ENCODE data around the gene HEMK1. TPM values are rescaled to one million over a fixed set of nuclear protein-coding genes. Genes with fewer than 3 reads are reported as not detected.

HEMK1 gene
- total RNA-seq, 1 donor: 8.6 TPM

DNA sequence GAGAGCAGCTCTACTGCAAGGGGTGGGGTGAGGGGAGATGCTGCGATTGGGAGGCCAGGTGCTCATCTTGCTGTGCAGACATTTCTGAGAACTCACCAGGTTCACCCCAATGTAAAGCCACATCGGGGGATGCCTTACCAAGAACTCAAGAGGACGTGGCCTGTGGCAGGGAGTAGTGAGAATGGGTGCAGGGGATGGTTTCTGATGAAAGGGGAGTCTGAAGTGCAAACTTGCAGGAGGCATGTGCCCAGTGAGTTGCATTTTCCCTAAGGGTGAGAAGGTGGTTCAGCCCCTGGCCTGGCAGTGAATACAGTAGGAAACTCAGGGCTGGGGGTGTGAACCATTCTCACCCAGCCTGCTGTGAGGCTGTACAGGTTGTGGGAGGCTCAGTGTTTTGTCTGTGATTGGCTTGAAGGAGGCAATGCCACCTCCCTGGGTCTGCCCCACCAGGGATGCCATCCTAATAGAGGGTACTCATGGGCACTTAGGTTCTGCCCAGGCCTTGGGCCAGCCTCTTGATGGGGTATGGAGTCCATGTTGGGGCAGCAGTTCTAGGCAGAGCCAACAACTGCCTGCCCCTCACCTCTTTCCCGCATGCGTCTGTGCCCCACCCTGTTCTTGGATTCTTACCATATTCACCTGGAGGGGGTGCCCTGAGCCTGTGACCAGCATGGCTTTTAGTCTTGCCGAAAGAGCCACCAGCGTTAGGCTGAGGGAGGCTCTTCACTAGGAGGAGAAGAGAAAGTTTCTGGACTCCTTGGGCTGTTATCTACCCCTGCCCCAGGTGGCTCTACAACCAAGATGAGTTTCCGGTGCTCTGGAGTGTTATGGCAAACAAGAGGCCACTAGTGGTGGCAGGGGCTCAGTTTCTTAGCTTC is 4.5 kb downstream of the HEMK1 start:
- H3K4me3 ChIP-seq (ENCODE audit: low read depth, low read length): no peak overlapping the region
- no peak for DNase-seq (ENCODE audit: low read depth)
- TF ChIP-seq CTCF (IDR thresholded peaks at IDR 0.05; ENCODE audit: insufficient read depth, low read depth, low read length): no peak

DNA sequence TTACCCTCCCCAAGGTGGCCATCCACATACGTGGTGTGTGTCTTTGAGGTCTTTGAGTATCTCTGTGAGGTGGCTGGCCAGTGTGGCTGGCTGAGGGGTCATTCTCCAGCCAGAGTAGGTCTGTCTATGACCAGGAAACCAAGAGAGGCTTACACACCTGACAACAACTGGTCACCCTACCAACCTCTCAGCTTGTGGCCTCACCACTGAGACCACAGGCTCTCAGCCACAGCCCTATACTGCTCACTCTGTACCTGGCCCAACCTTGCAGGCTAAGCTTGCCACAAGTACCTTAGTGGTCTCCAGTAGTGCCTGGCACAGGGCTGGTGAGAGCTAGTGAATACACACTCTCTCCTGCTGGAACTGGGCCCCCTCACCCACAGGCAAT is 5.1 kb downstream of the HEMK1 start:
- no peak for DNase-seq (ENCODE audit: low read depth)
- TF ChIP-seq CTCF (IDR thresholded peaks at IDR 0.05; ENCODE audit: insufficient read depth, low read depth, low read length): no peak
- no peak overlapping the region for H3K4me3 ChIP-seq (ENCODE audit: low read depth, low read length)

DNA sequence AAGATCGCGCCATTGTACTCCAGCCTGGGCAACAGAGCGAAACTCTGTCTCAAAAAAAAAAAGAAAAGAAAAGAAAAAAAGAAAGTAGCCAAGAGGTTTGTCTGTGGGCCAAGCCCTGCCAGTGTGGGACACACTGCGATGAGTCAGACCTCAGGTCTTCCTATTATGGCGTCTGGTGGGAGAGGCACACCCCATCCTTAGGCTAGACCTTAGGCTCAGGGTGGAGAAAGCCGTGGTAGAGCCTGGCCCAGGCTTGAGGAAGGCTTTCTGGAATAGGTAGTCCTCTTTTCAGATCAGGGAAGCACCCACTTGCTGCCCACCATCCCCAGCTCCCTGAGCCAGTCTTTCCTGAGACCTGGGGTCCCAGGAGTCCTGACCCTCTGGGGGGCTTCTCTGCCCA is 6.0 kb downstream of the HEMK1 start:
- DNase-seq (ENCODE audit: low read depth): no peak
- no peak for TF ChIP-seq CTCF (IDR thresholded peaks at IDR 0.05; ENCODE audit: insufficient read depth, low read depth, low read length)
- H3K4me3 ChIP-seq (ENCODE audit: low read depth, low read length): no peak overlapping the region

DNA sequence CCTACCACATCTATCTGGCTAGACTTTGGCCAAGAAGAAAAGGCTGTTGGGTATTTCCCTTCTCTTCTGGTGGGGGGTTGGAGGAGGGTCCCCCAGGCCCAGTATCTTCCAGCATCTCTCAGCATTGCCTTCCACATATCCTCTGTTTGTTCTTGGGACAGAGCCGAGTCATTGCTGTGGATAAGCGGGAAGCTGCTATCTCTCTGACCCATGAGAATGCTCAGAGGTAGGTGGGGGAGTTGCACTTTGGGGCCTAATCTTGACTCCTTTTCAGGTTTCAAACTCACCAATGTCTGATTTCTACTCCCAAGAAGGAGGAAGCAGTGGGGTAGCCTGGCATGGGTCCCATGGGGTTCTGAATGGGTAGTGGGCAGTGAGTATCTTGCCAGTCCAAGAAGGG is 8.0 kb downstream of the HEMK1 start:
- no peak overlapping the region for H3K4me3 ChIP-seq (ENCODE audit: low read depth, low read length)
- DNase-seq (ENCODE audit: low read depth): no peak
- no peak for TF ChIP-seq CTCF (IDR thresholded peaks at IDR 0.05; ENCODE audit: insufficient read depth, low read depth, low read length)

- TF ChIP-seq CTCF (IDR thresholded peaks at IDR 0.05; ENCODE audit: insufficient read depth, low read depth, low read length): no peak
- no peak for DNase-seq (ENCODE audit: low read depth)
- no peak overlapping the region for H3K4me3 ChIP-seq (ENCODE audit: low read depth, low read length)
Measured at GRCh38 chr3:50580683-50581458, 11.5 kb downstream of the HEMK1 start.

DNA sequence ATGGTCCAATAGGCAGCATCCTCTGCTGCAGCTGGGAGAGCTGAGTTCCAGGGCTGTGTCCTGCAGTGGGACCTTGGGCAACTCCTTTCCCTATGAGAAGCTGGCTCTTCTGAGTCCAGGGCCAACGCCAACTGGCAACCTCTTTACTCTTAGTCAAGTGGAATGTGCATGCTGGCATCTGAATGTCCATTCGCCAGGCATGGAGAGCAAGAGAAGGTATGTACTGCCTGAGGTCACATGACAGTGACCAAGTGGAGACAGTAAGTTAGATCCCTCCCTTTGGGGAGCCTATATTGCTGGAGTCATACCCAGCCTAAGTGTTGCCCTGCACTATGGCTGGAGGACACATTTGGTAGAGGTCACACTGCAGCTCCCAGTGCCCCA is 12.1 kb downstream of the HEMK1 start:
- no peak for DNase-seq (ENCODE audit: low read depth)
- H3K4me3 ChIP-seq (ENCODE audit: low read depth, low read length): no peak overlapping the region
- TF ChIP-seq CTCF (IDR thresholded peaks at IDR 0.05; ENCODE audit: insufficient read depth, low read depth, low read length): no peak

Measured in fibroblast of villous mesenchyme (primary cell).